ENCODE data around the gene SERPINC1. TPM values are rescaled to one million over a fixed set of nuclear protein-coding genes. Genes with fewer than 3 reads are reported as not detected.

Gene SERPINC1
- total and polyA plus RNA-seq, 4 donors: 0.08 to 0.61 (median 0.17) TPM; not detected in 1

DNA sequence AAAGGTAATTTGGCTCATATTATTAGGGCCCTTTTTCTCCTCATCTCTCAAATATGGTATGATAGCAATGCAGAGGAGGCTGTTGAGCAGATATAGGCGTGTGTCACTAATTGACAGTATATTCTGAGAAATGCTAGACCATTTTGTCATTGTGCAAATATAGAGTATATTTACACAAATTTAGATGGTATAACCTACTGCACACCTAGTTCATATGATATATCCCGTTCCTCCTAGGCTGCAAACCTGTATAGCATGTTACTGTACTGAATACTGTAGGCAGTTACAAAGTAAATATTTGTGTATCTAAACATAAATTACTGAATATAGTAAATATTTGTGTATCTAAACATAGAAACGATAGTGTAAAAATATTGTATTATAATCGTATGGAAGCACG, 40.4 kb downstream of the SERPINC1 start:
- DNase-seq (no peak), ATAC-seq (ENCODE audit: insufficient read depth, low FRiP score) (no peak)
- Histone ChIP-seq H3K9ac (ENCODE audit: insufficient read depth in 1 of 2, low read length in 2 of 2) (no peak overlapping the region), H3K36me3 (ENCODE audit: control insufficient read depth in 4 of 4, insufficient read depth in 4 of 4, low read length in 4 of 4) (peaks cover 7 to 33% (median 10%) of the 10 kb centered on the region in 4 donors), H3K27ac (ENCODE audit: low read depth in 1 of 2, low read length in 1 of 2) (no peak overlapping the region), H3K4me1 (ENCODE audit: control insufficient read depth in 5 of 5, insufficient read depth in 5 of 5, low read length in 5 of 5) (no peaks in the 10 kb centered on the region), H3K27me3 (ENCODE audit: control insufficient read depth in 3 of 3, insufficient read depth in 3 of 3, low read length in 2 of 3) (no peaks in the 10 kb centered on the region), H3K4me3 (no peak overlapping the region), H3K9me3 (ENCODE audit: control insufficient read depth in 4 of 4, insufficient read depth in 3 of 4, low read length in 3 of 4) (no peaks in the 10 kb centered on the region)
- TF ChIP-seq, protein P1, sequence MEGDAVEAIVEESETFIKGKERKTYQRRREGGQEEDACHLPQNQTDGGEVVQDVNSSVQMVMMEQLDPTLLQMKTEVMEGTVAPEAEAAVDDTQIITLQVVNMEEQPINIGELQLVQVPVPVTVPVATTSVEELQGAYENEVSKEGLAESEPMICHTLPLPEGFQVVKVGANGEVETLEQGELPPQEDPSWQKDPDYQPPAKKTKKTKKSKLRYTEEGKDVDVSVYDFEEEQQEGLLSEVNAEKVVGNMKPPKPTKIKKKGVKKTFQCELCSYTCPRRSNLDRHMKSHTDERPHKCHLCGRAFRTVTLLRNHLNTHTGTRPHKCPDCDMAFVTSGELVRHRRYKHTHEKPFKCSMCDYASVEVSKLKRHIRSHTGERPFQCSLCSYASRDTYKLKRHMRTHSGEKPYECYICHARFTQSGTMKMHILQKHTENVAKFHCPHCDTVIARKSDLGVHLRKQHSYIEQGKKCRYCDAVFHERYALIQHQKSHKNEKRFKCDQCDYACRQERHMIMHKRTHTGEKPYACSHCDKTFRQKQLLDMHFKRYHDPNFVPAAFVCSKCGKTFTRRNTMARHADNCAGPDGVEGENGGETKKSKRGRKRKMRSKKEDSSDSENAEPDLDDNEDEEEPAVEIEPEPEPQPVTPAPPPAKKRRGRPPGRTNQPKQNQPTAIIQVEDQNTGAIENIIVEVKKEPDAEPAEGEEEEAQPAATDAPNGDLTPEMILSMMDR (IDR thresholded peaks at IDR 0.05; ENCODE audit: control extremely low read depth, extremely low read depth): no peak
- WGBS, 2 donors: 88 to 95% methylated on average over 5 of the region's 5 CpGs

DNA sequence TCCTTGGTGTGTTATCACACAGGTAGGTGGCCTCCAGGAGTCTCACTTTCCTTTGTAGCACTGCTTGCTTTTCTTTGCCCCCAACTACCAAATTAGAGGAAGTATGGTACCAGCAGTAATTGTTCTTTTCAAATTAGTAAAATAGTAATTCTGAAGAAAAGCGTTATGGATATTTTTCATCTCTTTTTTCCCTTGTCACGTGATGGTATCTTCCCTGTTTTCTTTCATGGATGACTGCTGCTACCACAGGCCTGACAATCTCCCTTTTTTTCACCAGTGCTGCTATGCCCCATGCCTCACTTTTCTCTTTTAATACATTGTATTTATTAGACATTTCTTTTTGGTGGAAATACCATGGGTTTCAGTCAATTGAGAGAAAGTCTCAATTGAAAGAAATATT, 45.6 kb downstream of the SERPINC1 start:
- Histone ChIP-seq H3K9me3 (ENCODE audit: control insufficient read depth in 4 of 4, insufficient read depth in 3 of 4, low read length in 3 of 4) (no peaks in the 10 kb centered on the region), H3K9ac (ENCODE audit: insufficient read depth in 1 of 2, low read length in 2 of 2) (peak overlapping the region in 1 of 2 donors; percentile 20), H3K36me3 (ENCODE audit: control insufficient read depth in 4 of 4, insufficient read depth in 4 of 4, low read length in 4 of 4) (peaks cover 6 to 36% (median 15%) of the 10 kb centered on the region in 4 donors), H3K4me3 (no peak overlapping the region), H3K4me1 (ENCODE audit: control insufficient read depth in 5 of 5, insufficient read depth in 5 of 5, low read length in 5 of 5) (peaks cover 2 to 16% (median 7%) of the 10 kb centered on the region in 5 donors), H3K27ac (ENCODE audit: low read depth in 1 of 2, low read length in 1 of 2) (no peak overlapping the region), H3K27me3 (ENCODE audit: control insufficient read depth in 3 of 3, insufficient read depth in 3 of 3, low read length in 2 of 3) (no peaks in the 10 kb centered on the region)
- no peak for ATAC-seq (ENCODE audit: insufficient read depth, low FRiP score)
- 67 to 93% methylated on average over 2 of the region's 2 CpGs for WGBS, 2 donors
- no peak for DNase-seq
- TF ChIP-seq, protein P1 (IDR thresholded peaks at IDR 0.05; ENCODE audit: control extremely low read depth, extremely low read depth): no peak

DNA sequence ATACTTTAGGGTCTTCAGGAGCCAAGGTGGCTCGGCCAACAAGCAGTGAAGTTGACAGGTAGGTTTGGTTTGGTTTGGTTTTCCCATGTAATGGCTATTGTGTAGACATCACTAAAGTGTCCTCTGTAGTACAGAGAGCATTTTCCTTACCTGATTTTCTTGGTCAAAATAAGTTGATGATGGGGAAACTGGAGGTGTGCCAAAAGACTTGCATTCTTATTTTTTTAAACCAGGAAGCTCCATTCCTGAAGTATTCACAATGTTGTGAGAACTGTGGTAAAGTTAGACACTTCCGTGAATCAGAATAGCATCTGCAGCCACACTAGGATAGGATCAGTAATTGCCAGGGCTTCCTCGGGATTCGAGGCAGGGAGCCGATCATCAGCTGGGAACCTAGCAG, 46.0 kb downstream of the SERPINC1 start:
- Histone ChIP-seq H3K4me1 (ENCODE audit: control insufficient read depth in 5 of 5, insufficient read depth in 5 of 5, low read length in 5 of 5) (peaks cover 4 to 21% (median 7%) of the 10 kb centered on the region in 5 donors), H3K9me3 (ENCODE audit: control insufficient read depth in 4 of 4, insufficient read depth in 3 of 4, low read length in 3 of 4) (no peaks in the 10 kb centered on the region), H3K27ac (ENCODE audit: low read depth in 1 of 2, low read length in 1 of 2) (peak overlapping the region in 1 of 2 donors; percentile 73), H3K27me3 (ENCODE audit: control insufficient read depth in 3 of 3, insufficient read depth in 3 of 3, low read length in 2 of 3) (no peaks in the 10 kb centered on the region), H3K4me3 (no peak overlapping the region), H3K36me3 (ENCODE audit: control insufficient read depth in 4 of 4, insufficient read depth in 4 of 4, low read length in 4 of 4) (peaks cover 6 to 38% (median 17%) of the 10 kb centered on the region in 4 donors), H3K9ac (ENCODE audit: insufficient read depth in 1 of 2, low read length in 2 of 2) (peak overlapping the region in 1 of 2 donors; percentile 20)
- TF ChIP-seq, protein P1 (IDR thresholded peaks at IDR 0.05; ENCODE audit: control extremely low read depth, extremely low read depth): no peak
- 72 to 77% methylated on average over 5 of the region's 5 CpGs for WGBS, 2 donors
- DNase-seq: no peak
- ATAC-seq (ENCODE audit: insufficient read depth, low FRiP score): no peak
